HPDE6-E6E7 (cell line): ENCODE measurements around the gene NDUFAF8.

Experiments
- DNase-seq: peaks from one replicate; pipeline ENCODE4 v3.0.0; 2011; ENCODE audit warnings: missing footprints; ENCODE audit errors: extremely low spot score

Gene NDUFAF8

DNA sequence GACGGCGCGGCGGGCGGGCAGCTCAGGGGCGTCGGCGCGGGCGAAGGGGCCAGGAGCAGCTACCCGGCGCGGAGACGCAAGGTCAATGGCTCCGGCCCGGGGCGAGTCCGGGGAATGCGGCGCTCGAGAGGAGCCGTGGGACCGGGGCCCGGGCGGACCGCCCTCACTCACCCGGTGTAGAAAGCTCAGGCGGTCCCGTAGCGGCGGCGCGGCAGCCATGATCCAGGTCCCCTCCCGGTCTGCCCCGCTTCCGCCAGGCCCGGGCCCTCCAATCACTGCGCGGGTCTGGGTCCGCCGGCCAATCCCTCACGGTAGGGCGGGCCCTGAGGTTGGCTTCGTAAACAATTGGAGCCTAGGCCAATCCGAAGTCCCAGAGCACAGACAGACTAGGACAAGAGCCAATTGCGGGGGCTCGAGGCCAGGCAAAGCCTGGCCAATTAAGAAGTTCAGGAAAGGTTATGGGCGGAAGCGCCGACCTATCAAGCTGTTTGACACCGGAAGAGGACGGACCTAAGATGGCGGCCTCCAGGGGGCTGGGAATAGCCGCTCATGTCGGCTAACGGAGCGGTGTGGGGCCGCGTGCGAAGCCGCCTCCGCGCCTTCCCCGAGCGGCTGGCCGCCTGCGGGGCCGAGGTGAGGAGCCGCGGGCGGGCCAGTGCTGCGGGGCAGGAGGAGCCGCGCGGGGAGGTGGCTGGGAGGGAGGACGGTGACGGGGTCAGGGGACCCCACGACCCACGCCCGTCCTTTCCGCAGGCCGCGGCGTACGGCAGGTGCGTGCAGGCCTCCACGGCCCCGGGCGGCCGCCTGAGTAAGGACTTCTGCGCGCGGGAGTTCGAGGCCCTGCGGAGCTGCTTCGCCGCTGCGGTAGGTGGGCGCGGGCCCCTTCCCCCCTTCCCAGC is at the start of gene NDUFAF8, which contains the start of gene TEPSIN:
Gene NDUFAF8, plus strand, starts transcription at position 504 of the 899 bp plus-strand sequence. Its CDS starts 46 bp downstream, at position 550.
Gene TEPSIN, minus strand, starts transcription at position 241 of the 899 bp plus-strand sequence. Its CDS starts 22 bp downstream, at position 219.
- peak; percentile 100 for DNase-seq

DNA sequence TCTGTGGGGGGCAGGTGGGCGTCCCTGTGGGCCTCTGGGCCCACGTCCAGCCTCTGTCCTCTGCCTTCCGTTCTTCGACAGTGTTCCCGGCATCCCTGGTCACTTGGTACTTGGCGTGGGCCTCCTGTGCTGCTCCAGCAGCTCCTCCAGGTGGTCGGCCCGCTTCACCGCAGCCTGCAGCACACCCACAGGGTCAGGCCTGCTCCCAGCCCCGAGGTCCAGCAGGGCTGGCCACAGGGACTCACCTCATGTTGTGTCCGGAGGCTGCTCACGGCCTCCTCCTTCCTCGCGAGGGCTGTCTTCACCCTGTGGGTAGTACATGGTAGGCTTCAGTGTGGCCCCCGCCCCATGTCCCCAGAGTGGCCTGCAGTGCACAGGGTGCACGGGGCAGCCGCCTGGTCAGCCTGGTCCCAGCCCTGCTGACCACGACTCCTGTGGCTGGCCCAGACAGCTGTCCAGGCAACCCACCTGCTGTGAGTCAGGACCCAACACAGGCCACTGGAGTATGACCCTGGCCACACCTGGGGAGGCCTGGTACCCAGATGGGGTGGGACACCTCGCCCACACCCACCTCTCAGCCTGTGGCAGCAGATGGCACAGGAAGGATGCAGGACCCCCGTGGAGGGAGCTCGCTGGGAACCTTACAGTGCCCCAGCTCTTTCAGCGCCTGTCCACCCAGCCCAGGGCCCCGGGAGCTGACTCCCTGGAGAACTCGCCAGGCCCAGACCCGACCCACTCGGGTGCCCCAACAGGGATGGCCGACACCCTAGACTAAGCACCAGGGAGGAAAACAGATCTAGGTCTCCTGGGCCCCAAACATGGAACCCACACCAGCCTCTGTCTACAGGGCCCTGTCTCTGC is 49.2 kb upstream of the NDUFAF8 start:
- DNase-seq = no peak

GRCh38 chr17:81190591-81190990 is 48.5 kb upstream of the NDUFAF8 start:
- DNase-seq = no peak

- DNase-seq = no peak
These were observed 48.0 kb upstream of the NDUFAF8 start for GRCh38 chr17:81191116-81191515.

- DNase-seq = no peak
These were observed 47.5 kb upstream of the NDUFAF8 start for GRCh38 chr17:81191646-81192045.

DNA sequence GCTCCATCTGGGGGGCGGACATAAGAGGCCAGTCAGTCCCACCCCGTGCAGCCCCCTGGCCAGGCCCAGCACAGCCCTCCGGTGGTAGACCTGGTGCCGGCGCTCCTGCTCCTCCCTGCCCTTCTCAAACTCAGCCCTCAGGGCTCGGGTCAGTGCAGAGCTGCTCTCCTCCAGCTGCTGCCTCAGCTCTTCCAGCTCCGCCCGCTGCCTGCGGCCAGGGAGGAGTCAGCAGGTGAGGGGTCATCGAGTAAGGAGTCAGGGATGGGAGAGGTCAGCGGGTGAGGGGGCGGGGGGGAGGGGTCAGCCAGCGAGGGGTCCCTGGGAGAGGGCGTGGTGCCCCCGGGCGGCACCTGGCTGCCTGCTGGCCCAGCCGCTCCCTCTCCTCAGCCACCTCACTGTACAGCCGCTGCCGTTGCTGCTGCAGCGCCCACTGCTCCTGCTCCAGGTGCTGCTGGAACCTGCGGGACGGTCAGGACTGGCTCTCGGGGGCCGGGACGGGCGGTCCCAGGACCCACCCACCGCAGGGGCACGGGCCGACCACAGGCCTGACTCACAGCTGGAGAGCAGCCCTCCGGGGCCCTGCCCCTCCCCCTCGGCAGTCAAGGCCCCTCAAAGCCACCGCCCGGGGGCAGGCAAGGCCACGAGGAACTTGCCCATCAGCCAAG is 46.6 kb upstream of the NDUFAF8 start:
- no peak for DNase-seq

DNA sequence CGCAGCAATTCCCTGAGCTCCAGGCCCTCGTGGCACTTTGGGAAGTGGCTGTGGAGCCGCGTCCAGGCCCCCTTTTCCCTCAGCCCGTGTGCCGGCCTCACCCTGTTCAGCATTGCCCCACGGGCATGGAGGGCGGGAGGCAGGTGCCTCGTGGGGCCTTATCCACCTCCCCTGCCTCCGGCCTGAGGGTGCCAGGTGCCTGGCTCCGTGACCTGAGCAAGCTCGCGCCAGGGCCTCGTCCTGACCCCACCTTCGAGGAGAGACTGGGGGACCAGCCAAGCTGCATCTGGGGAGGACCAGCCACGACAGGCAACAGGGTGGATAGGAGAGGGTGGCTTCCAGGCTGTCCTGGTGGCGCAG is 46.1 kb upstream of the NDUFAF8 start:
- DNase-seq = no peak

- DNase-seq = no peak
These were observed 45.5 kb upstream of the NDUFAF8 start for GRCh38 chr17:81193470-81194224.

- DNase-seq = no peak
These were observed 44.8 kb upstream of the NDUFAF8 start for GRCh38 chr17:81194225-81194760.

- DNase-seq = no peak
These were observed 43.9 kb upstream of the NDUFAF8 start for GRCh38 chr17:81194941-81195901.

GRCh38 chr17:81195941-81196495 is 43.1 kb upstream of the NDUFAF8 start:
- no peak for DNase-seq

DNA sequence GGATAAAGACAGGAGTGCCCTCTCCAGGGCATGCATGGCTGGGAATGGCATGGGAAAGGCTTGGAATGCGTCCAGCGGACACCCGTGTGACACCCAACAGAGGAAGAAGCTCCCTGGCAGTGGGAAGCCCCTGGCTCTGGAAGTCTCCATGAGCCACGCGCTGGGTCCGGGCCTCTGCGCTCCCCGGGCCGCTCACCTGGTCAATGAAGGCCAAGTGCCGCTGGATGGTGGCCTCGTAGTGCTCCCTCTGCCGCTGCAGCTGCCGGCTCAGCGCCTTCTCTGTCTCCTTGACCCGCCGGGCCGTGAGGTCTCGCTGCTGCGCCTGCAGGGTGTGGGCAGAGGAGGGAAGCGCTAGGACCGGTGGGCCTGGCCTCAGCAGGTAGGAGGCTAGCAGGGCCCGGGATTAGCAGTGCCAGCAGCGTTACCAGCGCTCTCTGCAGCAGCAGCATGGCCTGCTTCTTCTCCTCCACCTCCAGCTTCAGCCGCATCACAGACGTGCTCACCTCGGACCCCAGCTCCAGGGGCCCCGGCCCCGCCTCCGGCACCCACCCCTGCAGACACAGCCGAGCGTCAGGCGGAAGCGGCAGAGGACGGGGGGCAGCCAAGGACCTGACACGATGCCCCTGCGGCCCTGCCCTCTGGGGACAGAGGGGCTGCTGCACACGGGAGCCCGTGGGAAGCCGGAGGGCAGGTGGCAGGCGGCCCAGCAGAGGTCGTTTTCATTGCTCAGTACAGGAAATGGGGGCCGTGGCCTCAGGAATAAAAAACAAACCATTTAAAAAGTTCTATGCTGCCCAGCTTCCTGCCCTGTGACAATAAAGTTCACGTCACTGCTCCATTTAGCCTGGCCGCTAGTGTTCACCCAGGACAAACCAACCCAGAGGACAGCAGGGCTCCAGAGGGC is 42.4 kb upstream of the NDUFAF8 start:
- no peak for DNase-seq

DNA sequence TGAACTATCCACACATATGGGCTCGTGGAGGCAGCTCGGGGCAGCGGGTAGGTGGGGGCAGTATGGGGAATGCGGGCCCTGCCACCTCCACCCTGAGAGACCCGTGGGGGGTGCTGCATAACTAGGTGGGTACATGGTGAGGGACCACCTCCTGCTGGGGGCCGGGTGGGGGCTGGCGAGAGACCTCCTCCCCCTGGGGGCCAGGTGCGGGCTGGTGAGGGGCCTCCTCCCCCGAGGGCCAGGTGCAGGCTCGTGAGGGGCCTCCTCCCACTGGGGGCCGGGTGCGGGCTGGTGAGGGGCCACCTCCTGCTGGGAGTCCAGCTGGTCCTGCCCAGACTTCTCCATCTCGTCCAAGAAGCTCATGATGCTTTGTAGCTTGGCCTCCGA is 41.7 kb upstream of the NDUFAF8 start:
- DNase-seq = no peak

DNA sequence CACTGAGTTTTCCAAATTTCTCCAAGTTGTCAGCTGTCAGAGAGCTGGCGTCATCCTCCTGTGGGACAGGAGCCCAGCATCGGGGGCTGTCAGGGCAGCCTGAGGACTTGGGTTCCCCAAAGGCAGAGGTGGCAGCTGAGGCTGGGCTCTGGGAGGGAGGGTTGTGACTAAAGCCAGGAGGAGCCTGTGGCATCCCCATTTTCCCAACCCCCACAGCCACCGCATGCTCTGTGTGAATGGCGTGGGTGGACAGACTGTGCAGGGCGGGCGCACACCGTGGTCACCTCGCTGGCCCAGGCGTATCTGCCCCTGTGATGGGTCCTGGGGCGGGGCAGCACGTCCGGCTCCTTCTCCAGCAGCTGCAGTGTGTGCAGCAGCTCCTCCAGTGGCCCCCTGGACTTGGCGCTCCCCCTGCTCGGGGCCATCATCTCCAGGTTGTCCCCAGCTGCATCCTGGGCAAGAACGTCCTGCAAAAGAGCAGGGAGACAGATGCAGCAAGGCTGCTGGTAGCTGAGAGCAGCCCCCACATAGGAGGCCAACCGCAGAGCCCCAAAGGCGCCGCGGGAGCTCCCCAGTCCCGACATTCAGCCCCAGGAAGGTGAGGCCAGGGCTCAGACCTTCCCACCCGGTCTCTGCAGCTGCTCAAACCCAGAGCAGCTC is 41.2 kb upstream of the NDUFAF8 start:
- DNase-seq = no peak

- no peak for DNase-seq
These were observed 40.2 kb upstream of the NDUFAF8 start for GRCh38 chr17:81198826-81199481.

DNA sequence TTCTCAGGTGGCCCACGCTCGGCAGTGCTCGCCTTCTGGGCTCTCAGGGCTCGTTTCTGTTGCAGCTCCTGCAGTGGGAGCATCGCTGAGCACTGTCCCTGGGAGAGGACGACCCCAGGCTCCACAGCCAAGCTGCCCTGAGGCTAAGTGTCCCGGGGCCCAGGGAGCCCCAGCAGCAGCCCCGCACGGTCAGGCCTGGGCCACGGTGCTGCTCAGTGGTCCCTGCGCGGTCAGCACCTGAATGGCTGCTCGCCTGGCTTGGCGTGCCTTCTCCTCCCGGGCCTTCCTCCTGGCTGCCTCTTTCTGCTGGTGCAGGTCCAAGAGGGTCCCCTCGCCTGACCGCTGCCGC is 39.7 kb upstream of the NDUFAF8 start:
- no peak for DNase-seq

GRCh38 chr17:81200201-81200600 is 38.9 kb upstream of the NDUFAF8 start:
- no peak for DNase-seq
